ENCODE data around the gene TRIM32.

The TRIM32 gene, protein sequence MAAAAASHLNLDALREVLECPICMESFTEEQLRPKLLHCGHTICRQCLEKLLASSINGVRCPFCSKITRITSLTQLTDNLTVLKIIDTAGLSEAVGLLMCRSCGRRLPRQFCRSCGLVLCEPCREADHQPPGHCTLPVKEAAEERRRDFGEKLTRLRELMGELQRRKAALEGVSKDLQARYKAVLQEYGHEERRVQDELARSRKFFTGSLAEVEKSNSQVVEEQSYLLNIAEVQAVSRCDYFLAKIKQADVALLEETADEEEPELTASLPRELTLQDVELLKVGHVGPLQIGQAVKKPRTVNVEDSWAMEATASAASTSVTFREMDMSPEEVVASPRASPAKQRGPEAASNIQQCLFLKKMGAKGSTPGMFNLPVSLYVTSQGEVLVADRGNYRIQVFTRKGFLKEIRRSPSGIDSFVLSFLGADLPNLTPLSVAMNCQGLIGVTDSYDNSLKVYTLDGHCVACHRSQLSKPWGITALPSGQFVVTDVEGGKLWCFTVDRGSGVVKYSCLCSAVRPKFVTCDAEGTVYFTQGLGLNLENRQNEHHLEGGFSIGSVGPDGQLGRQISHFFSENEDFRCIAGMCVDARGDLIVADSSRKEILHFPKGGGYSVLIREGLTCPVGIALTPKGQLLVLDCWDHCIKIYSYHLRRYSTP

DNA sequence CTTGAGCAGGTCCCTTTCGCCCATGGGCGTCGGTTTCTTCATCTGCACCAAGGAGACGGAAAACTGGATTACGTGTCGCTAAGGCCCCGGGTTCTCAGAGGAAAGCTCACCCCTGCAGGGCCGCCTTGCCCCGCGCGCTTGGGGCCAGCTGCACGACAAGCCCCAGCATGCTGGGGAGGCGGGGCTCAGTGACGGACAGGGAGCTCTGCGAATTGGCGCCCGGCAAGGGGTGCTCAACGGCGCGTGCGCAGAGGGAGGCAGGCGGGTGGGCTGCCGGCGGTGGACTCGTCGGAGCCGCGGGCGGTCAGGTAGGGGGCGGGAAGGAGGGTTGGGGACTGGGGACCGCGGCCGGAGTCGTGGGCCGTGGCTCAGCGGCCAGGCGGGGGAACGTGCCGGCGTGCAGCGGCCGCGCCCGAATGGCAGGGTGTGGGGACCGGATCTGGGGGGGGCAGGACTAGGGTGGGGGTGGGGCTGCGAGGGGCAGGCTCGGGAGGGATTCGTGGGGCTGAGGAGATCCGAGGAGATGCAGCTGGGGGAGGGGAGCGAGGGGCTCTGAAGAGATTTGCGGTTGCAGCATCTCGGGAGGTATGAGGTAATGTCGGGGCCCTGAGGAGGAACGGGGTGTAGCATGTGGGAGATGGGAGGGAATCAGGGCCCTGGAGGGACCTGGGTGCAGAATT lies at the start of gene TRIM32:
Gene TRIM32 (plus strand): TSS at position 232 of the 680 bp plus-strand sequence. CDS start 10,438 bp downstream, outside the sequence.
- peak; percentile 95 for DNase-seq

DNA sequence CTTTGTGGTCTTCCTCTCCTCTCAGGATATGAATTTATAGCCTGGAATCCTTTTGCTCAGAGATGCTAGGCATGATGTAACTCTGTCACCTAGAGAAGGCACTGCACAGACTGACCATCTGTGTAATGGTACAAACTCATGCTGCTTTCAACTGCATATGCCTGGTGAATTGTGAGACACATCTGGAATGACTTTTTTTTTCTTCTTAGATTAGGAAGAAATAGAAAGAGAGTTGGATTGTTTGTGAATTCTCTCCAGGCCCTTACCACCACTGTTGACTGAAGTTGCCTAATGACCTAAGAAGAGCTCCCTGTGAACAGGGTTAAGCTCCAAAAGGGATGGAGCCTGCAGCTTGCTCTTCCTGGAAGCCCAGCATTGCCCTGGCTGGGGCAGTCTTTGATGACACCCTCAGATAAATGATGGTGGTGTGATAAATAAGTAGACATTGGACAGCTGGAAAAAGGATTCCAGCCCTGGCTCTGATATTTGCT lies 47.8 kb upstream of the TRIM32 start:
- DNase-seq, result no peak

DNA sequence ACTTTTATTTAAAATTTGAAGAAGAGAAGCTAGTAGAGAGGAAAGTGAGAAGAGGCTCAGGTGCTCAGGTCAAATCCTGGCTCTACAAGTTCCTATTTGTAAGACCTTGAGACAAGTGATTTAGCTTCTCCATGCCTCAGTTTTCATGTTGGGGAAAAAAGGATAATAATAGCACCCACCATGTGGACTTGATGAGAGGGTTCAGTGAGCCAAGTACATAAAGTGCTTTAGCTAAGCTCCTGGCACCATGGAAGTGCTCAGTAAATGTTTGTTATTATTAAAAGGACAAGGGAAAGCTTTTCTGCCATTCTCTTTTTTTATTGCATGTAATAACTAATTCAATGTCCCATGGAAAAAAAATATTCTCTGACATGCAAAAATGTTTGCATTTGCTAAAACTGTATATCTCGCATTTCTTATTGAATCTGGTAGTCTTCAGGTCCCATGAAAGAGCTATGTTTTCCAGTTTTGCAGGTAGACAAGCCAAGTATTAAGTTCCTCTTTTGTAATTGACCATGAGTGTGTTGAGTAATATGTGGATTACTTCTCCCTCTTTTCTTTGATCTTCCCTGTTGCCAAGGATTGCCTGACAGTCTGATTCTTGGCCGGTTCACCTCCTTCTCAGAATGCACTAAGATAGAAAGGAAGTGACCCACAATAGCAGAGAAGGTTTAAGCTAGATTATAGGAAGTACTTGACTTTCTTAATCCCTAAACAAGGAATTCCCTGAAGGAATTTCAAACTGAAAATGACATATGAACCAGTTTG lies 45.6 kb upstream of the TRIM32 start:
- no peak for DNase-seq

DNA sequence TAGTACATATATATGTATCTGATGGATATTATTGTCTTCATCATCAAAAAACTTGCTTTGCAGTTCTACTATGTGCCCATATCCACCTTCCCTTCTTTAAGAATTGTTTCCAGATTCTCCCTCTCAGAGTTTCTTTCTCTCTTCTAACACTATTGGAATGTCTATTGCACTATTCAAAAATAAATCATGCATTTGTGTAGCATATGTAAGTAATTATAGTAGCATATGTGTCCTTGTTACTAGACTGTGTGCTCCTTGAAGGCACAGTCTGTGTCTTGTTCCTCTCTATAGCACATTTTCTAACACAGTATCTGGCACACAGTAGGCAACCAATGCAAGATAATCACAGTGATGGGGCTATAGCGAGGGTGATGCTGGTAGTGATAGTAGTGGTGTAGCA lies 43.4 kb upstream of the TRIM32 start:
- no peak for DNase-seq

DNA sequence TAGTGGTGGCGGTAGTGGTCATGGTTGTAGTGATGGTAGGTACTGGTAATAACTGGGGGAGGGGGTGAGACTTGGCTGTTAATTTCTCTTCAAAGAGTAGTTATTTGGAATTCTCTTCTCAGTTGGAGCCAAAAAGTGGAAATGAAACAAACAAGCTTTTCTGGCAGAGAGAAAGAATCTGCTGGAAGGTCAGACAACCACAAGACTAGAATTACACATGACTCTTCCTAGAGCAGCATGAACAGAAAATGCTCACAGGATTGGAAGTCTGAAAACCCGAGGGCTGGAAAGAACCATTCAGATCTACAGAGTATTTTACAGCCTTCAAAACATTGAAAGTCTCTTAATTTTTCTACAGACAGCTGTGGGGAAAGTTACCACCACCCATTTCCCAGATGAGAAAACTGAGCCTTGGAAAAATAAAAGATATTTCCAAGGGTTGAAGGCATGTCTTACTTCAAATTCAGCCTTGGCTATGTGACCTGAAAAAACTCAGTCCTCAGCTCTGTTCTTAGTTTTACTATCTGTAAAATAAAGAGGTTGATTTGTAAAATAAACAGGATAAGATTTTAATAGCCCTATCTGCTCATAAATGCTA lies 42.9 kb upstream of the TRIM32 start:
- DNase-seq, result no peak

DNA sequence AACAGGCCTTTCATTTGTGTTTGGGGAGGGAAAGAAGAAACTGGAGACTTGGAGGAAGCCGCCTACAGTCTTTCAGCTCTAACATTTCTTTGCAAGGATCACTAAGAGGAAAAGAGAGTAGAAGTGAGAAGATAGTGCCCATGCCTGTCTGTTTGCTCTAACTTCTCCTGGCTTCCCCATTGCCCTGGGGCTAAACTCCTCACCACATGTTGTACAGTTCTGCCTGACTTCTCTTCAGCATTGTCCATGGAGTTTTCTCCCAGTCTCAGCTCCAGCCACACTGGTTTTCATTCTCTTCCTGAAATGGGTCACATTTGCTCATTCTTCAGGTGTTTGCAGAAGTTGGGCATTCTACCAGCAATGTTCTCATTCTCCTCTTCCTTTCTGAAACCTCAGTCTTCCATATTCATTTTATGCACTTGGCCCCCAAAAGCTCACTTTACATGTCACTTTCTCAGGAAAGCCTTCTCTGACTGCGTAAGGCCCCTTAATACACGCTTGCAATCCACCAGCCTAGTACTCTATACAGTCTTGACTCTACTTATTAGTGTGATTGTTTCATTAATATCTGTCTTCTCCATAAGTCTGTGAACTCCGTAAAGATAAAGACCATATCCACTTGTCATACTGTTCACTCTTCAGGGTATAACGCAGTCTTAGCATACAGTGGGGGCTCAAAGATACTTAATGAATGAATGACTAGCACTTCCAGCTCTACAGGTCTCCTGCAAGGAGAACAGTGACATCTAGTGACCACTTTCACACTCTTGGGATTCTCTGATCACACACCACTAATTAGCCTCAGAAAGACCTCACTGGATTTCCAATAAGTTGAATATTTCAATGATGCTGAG lies 40.2 kb upstream of the TRIM32 start:
- DNase-seq, result no peak

DNA sequence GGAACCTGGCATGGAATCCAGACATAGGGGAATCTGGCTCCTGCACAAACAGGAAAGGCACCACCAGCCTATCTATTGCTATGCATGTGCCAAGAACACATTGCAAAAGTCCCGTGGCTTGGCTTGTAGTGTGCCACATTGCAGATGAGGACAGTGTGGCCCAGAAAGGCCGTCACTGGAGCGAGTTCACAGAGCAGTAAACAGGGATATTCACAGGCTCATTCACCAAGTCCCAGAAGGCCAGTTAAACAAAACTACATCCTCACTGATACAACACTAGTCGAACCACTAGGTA lies 39.6 kb upstream of the TRIM32 start:
- DNase-seq, result no peak

DNA sequence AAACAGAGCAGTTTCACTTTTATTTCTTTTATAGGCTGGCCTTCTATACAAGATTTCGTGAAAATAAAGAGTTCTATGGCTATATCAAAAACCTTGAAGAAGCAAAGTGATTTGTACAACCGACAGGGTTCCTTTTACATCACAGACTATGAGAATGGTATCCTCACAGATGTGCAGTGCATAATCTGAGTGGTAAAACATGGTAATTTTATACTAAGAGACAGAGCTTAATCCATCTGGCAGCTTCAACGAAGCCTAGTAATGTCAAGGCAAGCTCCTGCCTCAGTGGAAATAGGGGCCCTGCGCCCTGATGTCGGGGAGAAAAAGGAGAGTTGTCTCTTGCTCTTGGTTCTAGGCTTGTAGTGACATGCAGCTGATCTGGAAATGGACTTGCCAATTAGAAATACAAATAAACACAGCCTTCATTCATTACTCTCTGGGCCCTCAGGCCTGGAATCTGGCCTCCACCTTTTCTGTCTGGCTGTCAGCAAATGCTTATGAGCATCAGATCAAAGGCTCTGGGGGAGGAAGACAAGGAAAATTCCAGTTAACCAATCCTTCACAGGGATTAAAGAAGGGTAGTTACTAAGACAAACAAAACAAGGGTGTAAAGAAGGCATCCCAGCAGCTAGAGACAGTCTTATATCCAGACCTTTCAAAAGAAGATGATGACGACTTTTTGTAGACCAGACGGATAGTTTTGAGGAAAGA lies 33.6 kb upstream of the TRIM32 start:
- DNase-seq, result no peak

DNA sequence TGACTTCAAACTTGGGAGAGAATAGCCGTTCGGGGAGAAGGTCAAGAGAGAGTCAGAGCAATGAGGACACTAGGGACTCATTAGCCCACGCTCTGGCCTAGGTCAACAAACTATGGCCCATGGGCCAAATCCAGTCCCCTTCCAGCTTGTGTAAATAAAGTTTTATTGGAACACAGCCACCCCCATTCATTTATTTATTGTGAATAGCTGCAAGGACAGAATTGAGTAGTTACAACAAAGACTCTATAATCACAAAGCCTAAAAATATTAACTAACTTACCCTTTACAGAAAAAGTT lies 33.1 kb upstream of the TRIM32 start:
- no peak for DNase-seq

DNA sequence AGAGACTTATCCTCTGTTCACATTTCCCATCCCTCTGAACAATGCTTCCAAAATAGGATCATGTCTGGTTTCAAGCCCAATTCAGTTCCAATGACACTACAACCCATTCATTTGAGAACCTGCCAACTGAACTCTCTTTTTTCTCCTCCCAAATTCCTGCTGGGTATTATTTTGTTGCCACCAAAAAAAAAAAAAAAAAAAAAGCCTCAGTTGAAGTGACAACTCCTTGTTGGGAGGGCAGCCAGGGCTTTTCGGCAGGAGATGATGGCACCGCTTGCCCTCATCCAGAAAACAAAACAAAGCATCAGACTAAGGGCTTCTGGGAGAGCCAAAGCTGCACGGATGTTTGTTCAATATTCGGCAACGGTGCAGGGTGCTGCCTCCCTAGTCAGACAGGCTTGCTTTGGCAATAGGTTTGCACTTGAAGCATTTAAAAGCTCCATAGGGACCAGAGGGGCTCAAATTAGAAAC lies 30.6 kb upstream of the TRIM32 start:
- no peak for DNase-seq

DNA sequence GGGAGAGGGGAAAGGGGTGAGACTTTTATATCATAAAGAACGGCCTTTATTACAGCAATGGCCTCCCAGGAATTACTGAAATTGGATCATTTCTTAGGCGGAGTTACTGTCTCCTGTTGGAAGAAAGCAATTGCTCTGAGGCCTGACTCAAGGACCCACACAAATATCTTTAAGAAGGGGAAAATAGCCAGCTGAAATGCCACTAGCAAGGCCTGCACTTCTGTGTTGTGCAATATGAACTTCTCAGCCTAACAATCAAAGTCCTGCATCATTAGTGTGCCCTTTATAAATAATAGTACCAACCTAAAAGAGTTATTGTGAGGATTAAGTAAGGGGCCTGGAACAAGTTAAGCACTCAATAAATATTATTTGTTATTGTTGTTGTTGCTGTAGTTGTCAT lies 30.1 kb upstream of the TRIM32 start:
- DNase-seq, result no peak

DNA sequence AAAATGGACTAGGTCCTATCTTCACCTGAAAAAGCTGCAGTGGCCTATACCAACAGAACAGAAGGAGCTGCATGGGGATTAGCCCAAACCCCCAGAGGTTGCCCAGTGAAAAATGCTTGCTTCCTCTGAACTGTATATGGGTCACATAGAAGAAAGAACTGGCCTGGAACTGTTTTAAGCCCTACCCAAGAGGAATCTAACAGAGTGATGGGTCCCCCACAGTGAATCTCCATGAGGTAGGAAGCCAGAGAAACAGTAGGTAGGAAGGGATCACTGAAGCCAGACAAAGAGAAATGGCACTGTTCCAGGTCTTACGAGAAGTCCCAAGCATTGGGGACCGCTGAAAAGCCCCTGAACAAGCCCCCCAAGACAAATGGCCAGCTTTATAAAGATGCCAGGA lies 28.8 kb upstream of the TRIM32 start:
- no peak for DNase-seq

DNA sequence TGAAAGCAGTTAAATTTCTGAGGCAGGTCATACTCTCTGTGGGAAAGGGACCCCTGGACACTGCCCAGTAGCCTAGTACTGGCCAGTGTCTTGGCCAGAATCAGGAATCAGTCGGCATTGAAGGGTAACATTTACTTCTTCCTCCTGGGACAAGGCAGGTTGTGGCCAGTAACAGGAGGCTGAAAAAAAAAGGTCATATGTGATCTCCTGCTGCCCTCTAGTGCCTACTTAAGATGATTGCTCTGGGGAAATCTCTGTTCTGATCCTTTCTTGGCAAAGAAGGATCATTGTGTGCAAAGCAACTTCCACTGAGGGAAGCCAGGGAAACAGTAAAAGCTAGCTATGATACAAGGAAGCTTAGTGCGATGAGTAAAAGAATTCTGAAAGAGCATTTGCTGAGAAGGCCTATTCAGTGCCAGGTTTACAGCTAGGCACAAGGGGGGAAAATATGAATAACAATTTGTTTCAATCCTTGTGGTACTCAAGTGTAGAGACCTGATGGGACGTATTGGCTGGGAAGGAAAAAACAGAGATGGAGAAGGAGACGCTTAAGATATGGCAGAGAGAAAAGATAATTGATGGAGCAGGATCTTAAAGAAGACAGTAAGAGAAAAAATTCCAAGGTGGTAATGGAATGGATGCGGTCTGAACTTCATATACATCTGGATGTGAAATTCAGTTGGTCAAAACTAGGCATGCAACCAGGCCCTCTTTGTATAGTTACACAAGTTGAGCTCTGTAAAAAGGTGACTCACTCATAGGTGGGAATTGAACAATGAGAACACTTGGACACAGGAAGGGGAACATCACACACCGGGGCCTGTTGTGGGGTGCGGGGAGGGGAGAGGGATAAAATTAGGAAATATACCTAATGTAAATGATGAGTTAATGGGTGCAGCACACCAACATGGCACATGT lies 25.8 kb upstream of the TRIM32 start:
- DNase-seq, result no peak

DNA sequence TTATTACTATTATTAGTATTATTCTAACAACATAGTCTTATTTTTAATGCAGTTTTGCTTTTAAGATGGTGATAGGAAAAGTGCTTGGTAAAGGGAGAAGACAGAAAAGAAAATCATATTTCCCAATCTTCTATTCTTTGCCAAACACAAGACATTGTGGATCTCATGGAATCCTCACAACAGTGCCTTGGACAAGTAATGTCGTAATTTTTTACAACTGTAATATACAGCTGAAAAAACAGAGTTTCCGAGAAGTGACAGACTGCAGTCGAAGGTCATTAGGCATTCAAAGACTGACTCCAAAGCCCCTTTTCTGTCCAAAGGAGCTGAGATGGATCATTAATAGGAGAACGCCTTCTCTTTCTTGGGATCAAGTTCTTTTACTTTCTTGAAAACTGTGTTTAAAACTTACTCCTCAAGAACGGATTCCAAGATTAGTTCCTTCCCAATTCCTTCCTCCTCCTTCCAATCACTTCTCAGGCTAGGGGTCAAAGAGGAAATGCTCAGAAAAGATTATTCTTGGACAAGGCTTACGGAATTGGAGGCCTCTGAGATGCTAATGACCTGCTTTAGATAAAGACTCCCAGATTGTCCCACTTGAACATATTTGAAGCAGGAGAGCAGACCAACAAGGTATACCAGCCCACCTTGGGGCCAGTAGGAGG lies 24.3 kb upstream of the TRIM32 start:
- no peak for DNase-seq

DNA sequence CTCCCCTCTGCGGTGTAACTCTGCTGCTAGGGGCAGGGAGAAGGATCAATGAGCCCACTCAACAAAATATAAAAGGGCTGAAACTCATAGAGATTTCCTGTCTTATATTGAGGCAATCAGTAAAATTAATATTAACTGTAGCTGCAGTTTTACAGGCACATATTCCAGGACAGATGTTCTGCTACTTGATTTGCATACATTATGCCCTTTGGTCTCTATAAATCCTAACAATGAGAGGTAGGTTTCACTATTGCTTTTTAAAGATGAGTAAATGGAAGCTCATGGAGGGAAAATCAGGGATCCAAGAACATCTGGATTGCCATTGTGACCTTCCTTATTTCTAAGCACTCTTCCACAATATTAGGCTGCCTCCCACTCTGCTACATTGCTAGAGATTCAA lies 23.5 kb upstream of the TRIM32 start:
- no peak for DNase-seq

DNA sequence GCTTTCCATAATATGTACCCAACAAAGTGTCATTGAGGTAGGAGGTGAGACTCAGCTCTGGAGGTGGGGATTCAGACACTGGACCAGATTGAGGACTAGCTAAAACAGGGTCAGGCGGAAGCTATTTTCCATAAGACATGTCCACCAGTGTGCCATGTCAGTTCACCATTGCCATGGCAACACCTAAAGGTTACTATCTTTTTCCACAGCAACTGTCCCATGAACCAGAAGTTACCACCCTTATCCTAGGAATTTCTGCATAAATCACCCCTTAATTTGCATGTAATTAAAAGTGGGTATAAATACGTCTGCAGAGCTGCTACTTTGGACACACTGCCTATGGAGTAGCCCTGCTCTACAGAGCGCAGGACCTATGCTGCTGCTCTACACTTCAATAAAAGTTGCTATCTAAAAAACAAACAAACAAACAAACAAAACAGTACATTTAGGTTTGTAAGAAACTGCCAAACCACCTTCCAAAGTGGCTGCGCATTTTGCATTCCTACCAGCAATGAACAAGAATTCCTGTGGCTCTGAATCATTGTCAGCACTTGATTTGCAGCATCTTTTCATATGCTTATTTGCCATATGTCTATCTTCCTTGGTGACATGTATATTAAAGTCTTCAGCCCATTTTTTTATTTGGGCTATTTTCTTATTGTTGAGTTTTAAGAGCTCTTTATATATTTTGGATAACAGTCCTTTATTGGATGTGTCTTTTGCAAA lies 18.0 kb upstream of the TRIM32 start:
- no peak for DNase-seq

DNA sequence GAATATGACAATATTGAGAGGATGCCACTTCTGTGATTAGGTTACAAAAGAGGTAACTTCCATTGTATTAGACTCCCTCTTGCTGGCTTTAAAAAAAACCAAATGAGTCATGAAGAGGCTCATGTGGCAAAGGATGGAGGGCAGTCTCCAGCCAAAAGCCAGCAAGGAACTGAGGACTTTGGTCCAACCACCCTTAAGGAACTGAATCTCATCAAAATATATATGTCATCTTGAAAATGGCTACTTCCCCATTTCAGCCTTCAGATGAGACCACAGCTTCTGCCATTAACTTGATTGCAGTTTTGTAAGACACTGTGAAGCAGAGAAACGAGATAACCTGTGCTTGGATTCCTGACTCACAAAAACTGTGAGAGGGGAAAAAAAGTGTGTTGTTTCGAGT lies 15.5 kb upstream of the TRIM32 start:
- no peak for DNase-seq

DNA sequence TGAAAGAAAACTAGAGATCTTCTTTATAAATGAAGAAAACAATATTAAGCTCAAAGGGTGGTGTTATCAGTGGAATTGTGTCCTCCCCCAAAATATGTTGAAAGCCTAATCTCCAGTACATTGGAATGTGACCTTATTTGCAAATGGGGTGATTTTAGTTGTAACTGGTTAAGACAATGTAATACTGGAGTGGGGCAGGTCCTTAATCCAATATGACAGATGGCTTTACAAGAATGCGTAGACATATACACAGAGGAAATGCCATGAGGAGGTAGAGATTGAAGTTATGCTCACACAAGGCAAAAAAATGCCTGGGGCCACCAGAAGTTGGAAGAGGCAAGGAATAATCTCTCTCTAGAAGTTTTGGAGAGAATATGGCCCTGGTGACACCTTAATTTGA lies 13.7 kb upstream of the TRIM32 start:
- no peak for DNase-seq

Data from activated CD4-positive, alpha-beta T cell treated with anti-CD3 and anti-CD28 coated beads for 48 hours (primary cell).